GM23338 (cell line): ENCODE results near the gene IL19.

Source experiments
- CREB1 ChIP-seq: fragments of 250-450 bp; sonication (Bioruptor Pico); IDR thresholded peaks from 2 replicates; pipeline ENCODE4 v1.5.0; 2020; ENCODE audit warnings: low read depth, mild to moderate bottlenecking, moderate library complexity
- EZH2 ChIP-seq: fragments of 200-600 bp; sonication (generic); IDR thresholded peaks from one replicate; pipeline ENCODE4 v1.8.0; 2017; ENCODE audit warnings: antibody characterized with exemption, mild to moderate bottlenecking, low read depth; ENCODE audit not compliant: unreplicated experiment
- EZH2phosphoT487 ChIP-seq: fragments of 200-600 bp; sonication (generic); IDR thresholded peaks from one replicate; pipeline ENCODE4 v1.8.1; 2018; ENCODE audit warnings: antibody characterized with exemption; ENCODE audit not compliant: unreplicated experiment
- POLR2AphosphoS5 ChIP-seq: IDR thresholded peaks from 2 replicates; pipeline ENCODE4 v1.6.1; 2016; ENCODE audit warnings: antibody characterized with exemption, low read depth
- TF ChIP-seq, protein P1 (sequence below), 2 experiments: fragments of 200-600 bp in 1 of 2; sonication (generic) in 1 of 2; conservative IDR thresholded peaks; 2 replicates each; pipeline versions ENCODE4 v1.5.1 to v1.6.1; 2016 to 2017; ENCODE audit warnings: antibody characterized with exemption in 2 of 2, low read depth in 2 of 2, mild to moderate bottlenecking in 2 of 2, moderate library complexity in 1 of 2
- TF ChIP-seq, protein P2 (sequence below): IDR thresholded peaks from one replicate; pipeline ENCODE4 v1.6.1; 2018; ENCODE audit warnings: antibody characterized with exemption; ENCODE audit not compliant: unreplicated experiment

DNA sequence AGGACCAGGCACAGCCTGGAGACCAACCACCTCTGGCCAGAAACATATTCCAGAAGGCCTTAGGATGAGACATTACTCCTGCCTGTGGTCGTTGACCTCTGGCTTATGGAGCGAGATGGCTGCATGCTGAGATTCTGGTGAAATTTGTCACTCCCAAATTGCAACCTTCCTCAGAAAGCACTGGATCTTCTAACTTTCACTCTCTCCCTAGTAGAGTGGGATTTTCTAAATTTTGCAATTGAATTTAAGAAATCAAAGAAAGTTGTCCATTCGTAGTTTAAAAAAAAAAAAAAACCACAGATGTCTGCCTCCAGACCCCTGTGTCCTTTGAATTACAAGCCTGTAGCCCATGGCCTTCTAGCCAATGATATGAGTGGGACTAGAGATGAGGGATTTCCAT is 30.3 kb downstream of the IL19 start:
- TF ChIP-seq, protein P1, sequence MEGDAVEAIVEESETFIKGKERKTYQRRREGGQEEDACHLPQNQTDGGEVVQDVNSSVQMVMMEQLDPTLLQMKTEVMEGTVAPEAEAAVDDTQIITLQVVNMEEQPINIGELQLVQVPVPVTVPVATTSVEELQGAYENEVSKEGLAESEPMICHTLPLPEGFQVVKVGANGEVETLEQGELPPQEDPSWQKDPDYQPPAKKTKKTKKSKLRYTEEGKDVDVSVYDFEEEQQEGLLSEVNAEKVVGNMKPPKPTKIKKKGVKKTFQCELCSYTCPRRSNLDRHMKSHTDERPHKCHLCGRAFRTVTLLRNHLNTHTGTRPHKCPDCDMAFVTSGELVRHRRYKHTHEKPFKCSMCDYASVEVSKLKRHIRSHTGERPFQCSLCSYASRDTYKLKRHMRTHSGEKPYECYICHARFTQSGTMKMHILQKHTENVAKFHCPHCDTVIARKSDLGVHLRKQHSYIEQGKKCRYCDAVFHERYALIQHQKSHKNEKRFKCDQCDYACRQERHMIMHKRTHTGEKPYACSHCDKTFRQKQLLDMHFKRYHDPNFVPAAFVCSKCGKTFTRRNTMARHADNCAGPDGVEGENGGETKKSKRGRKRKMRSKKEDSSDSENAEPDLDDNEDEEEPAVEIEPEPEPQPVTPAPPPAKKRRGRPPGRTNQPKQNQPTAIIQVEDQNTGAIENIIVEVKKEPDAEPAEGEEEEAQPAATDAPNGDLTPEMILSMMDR (conservative IDR thresholded peaks at IDR 0.05; ENCODE audit: low read depth in 2 of 2) = no peak
- TF ChIP-seq EZH2 (no peak), EZH2phosphoT487 (no peak), POLR2AphosphoS5 (no peak), CREB1 (CRISPR knock-in tag) (no peak)
- TF ChIP-seq, protein P2, sequence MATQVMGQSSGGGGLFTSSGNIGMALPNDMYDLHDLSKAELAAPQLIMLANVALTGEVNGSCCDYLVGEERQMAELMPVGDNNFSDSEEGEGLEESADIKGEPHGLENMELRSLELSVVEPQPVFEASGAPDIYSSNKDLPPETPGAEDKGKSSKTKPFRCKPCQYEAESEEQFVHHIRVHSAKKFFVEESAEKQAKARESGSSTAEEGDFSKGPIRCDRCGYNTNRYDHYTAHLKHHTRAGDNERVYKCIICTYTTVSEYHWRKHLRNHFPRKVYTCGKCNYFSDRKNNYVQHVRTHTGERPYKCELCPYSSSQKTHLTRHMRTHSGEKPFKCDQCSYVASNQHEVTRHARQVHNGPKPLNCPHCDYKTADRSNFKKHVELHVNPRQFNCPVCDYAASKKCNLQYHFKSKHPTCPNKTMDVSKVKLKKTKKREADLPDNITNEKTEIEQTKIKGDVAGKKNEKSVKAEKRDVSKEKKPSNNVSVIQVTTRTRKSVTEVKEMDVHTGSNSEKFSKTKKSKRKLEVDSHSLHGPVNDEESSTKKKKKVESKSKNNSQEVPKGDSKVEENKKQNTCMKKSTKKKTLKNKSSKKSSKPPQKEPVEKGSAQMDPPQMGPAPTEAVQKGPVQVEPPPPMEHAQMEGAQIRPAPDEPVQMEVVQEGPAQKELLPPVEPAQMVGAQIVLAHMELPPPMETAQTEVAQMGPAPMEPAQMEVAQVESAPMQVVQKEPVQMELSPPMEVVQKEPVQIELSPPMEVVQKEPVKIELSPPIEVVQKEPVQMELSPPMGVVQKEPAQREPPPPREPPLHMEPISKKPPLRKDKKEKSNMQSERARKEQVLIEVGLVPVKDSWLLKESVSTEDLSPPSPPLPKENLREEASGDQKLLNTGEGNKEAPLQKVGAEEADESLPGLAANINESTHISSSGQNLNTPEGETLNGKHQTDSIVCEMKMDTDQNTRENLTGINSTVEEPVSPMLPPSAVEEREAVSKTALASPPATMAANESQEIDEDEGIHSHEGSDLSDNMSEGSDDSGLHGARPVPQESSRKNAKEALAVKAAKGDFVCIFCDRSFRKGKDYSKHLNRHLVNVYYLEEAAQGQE = no peak
